GM12891 (cell line): ENCODE measurements around the gene NPTXR.

Experiments used
- POLR2A ChIP-seq: IDR thresholded peaks from 2 replicates; pipeline ENCODE4 v1.6.1; 2011; ENCODE audit warnings: low read depth, low read length, control low read depth
- POLR2AphosphoS5 ChIP-seq: IDR thresholded peaks from 2 replicates; pipeline ENCODE4 v1.6.1; 2011; ENCODE audit warnings: low read depth, low read length, control low read depth
- TAF1 ChIP-seq: IDR thresholded peaks from 2 replicates; pipeline ENCODE4 v1.6.1; 2011; ENCODE audit warnings: low read depth, low read length, control low read depth

- TF ChIP-seq POLR2AphosphoS5 (no peak), POLR2A (peak; percentile 63; the same call in 1 of the 2 replicates), TAF1 (no peak)
Measured at GRCh38 chr22:38793721-38794466, 49.9 kb downstream of the NPTXR start, which contains the start of gene DNAL4.
